ENCODE measurements around the gene C11orf98. TPM values are rescaled to one million over a fixed set of nuclear protein-coding genes. Genes with fewer than 3 reads are reported as not detected.
"Not testable (repeated sequence)": the region's sequence is repeated elsewhere in the genome, so short reads cannot be mapped to it uniquely, and the experiment has no call there.

The C11orf98 gene
- total and polyA plus RNA-seq, 2 donors (not counting 1 experiment from before 2014, with no cell fraction given) = 33.4 to 38.2 TPM

- Histone ChIP-seq H3K36me3 (ENCODE audit: control insufficient read depth, insufficient read depth, low read length) (peaks cover 7% of the 10 kb centered on the region), H3K79me2 (ENCODE audit: control insufficient read depth, insufficient read depth, low read length) (peaks cover 24% of the 10 kb centered on the region), H4K20me1 (ENCODE audit: control insufficient read depth, extremely low read depth, insufficient read depth, low read length) (no peaks in the 10 kb centered on the region), H3K27me3 (ENCODE audit: control insufficient read depth, insufficient read depth, low read length) (no peaks in the 10 kb centered on the region), H2AFZ (ENCODE audit: low read length) (peak overlapping the region; percentile 78), H3K4me3 (replicated peaks in 1 of 4; ENCODE audit: control extremely low read depth in 1 of 4, insufficient read depth in 1 of 4, low read depth in 3 of 4, low read length in 4 of 4) (peak overlapping the region; percentile 73 to 94 (median 90)), H3K9ac (ENCODE audit: insufficient read depth, low read length) (peak overlapping the region; percentile 89), H3K4me2 (ENCODE audit: extremely low read depth, insufficient read depth, low read length) (peak overlapping the region; percentile 99), H3K27ac (ENCODE audit: insufficient read depth, low read length) (peak overlapping the region; percentile 92), H3K9me3 (ENCODE audit: control insufficient read depth, insufficient read depth, low read depth, low read length) (no peaks in the 10 kb centered on the region), H3K4me1 (ENCODE audit: control insufficient read depth, extremely low read depth, insufficient read depth, low read length) (no peaks in the 10 kb centered on the region)
- no peak for DNase-seq (ENCODE audit: low read depth in 2 of 2)
- TF ChIP-seq EZH2 (IDR thresholded peaks at IDR 0.05; ENCODE audit: low read length, missing control alignments) = no peak
Observed at GRCh38 chr11:62652161-62653006, 12.6 kb downstream of the C11orf98 start.

DNA sequence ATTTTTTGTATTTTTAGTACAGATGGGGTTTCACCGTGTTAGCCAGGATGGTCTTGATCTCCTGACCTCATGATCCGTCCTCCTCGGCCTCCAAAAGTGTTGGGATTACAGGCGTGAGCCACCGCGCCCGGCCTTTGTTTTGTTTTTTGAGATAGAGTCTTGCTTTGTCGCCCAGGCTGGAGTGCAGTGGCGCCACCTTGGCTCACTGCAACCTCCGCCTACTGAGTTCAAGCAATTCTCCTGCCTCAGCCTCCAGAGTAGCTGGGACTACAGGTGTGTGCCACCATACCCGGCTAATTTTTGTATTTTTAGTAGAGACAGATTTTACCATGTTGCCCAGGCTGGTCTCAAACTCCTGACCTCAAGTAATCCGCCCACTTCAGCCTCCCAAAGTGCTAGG is 14.7 kb downstream of the C11orf98 start:
- H3K4me3 ChIP-seq (replicated peaks in 1 of 4; ENCODE audit: control extremely low read depth in 1 of 4, insufficient read depth in 1 of 4, low read depth in 3 of 4, low read length in 4 of 4); H2AFZ ChIP-seq (ENCODE audit: low read length); H3K27me3 ChIP-seq (ENCODE audit: control insufficient read depth, insufficient read depth, low read length); H3K9ac ChIP-seq (ENCODE audit: insufficient read depth, low read length); H3K9me3 ChIP-seq (ENCODE audit: control insufficient read depth, insufficient read depth, low read depth, low read length); DNase-seq (ENCODE audit: low read depth in 2 of 2); H3K36me3 ChIP-seq (ENCODE audit: control insufficient read depth, insufficient read depth, low read length); H3K4me2 ChIP-seq (ENCODE audit: extremely low read depth, insufficient read depth, low read length); H3K27ac ChIP-seq (ENCODE audit: insufficient read depth, low read length); H4K20me1 ChIP-seq (ENCODE audit: control insufficient read depth, extremely low read depth, insufficient read depth, low read length); H3K4me1 ChIP-seq (ENCODE audit: control insufficient read depth, extremely low read depth, insufficient read depth, low read length): not testable (repeated sequence)
- H3K79me2 ChIP-seq (ENCODE audit: control insufficient read depth, insufficient read depth, low read length) = peaks cover 32% of the 10 kb centered on the region

GRCh38 chr11:62649486-62649885 is 15.5 kb downstream of the C11orf98 start:
- H3K79me2 ChIP-seq (ENCODE audit: control insufficient read depth, insufficient read depth, low read length) = peaks cover 39% of the 10 kb centered on the region
- no peak overlapping the region for H3K27ac ChIP-seq (ENCODE audit: insufficient read depth, low read length)
- H3K27me3 ChIP-seq (ENCODE audit: control insufficient read depth, insufficient read depth, low read length) = no peaks in the 10 kb centered on the region
- no peak for DNase-seq (ENCODE audit: low read depth in 2 of 2)
- H3K9ac ChIP-seq (ENCODE audit: insufficient read depth, low read length) = no peak overlapping the region
- H2AFZ ChIP-seq (ENCODE audit: low read length) = no peak overlapping the region
- H3K4me1 ChIP-seq (ENCODE audit: control insufficient read depth, extremely low read depth, insufficient read depth, low read length) = peaks cover 8% of the 10 kb centered on the region
- TF ChIP-seq EZH2 (IDR thresholded peaks at IDR 0.05; ENCODE audit: low read length, missing control alignments) = no peak
- no peak for TF ChIP-seq CTCF (conservative IDR thresholded peaks at IDR 0.05 in 1 of 2, IDR thresholded peaks at IDR 0.05 in 1 of 2; ENCODE audit: low read depth in 1 of 2, low read length in 2 of 2)
- no peaks in the 10 kb centered on the region for H3K9me3 ChIP-seq (ENCODE audit: control insufficient read depth, insufficient read depth, low read depth, low read length)
- H3K36me3 ChIP-seq (ENCODE audit: control insufficient read depth, insufficient read depth, low read length) = peaks cover 10% of the 10 kb centered on the region
- no peaks in the 10 kb centered on the region for H4K20me1 ChIP-seq (ENCODE audit: control insufficient read depth, extremely low read depth, insufficient read depth, low read length)
- no peak overlapping the region for H3K4me3 ChIP-seq (replicated peaks in 1 of 4; ENCODE audit: control extremely low read depth in 1 of 4, insufficient read depth in 1 of 4, low read depth in 3 of 4, low read length in 4 of 4)
- H3K4me2 ChIP-seq (ENCODE audit: extremely low read depth, insufficient read depth, low read length) = no peak overlapping the region

DNA sequence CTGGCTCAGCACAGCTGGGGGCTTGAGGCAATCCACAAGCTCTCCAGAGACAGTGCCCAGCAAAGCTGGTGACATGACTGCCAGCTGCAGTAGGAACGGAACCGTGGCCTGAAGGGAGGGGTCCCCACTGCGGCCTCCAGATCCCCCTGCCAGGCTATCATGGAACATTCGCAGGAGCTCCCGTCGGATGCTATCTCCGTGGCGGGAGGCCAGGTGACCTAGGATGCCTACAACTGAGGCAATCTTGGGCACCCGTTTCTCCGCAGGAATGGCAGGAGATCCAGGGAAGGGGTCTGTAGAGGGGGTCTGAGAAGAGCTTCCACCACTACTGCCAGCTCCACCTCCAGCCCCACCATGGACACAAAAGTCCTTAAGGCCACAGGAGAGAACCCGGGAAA is 16.0 kb downstream of the C11orf98 start:
- Histone ChIP-seq H3K9me3 (ENCODE audit: control insufficient read depth, insufficient read depth, low read depth, low read length) (no peaks in the 10 kb centered on the region), H3K9ac (ENCODE audit: insufficient read depth, low read length) (no peak overlapping the region)

More for the DNA sequence above, 16.0 kb downstream of the C11orf98 start:
- H3K79me2 ChIP-seq (ENCODE audit: control insufficient read depth, insufficient read depth, low read length) = peaks cover 44% of the 10 kb centered on the region
- H3K4me1 ChIP-seq (ENCODE audit: control insufficient read depth, extremely low read depth, insufficient read depth, low read length) = peaks cover 8% of the 10 kb centered on the region
- TF ChIP-seq EZH2 (IDR thresholded peaks at IDR 0.05; ENCODE audit: low read length, missing control alignments) (no peak), CTCF (conservative IDR thresholded peaks at IDR 0.05 in 1 of 2, IDR thresholded peaks at IDR 0.05 in 1 of 2; ENCODE audit: low read depth in 1 of 2, low read length in 2 of 2) (no peak)
- H4K20me1 ChIP-seq (ENCODE audit: control insufficient read depth, extremely low read depth, insufficient read depth, low read length) = no peaks in the 10 kb centered on the region
- no peak for DNase-seq (ENCODE audit: low read depth in 2 of 2)
- no peak overlapping the region for H3K4me3 ChIP-seq (replicated peaks in 1 of 4; ENCODE audit: control extremely low read depth in 1 of 4, insufficient read depth in 1 of 4, low read depth in 3 of 4, low read length in 4 of 4)
- no peaks in the 10 kb centered on the region for H3K27me3 ChIP-seq (ENCODE audit: control insufficient read depth, insufficient read depth, low read length)
- no peak overlapping the region for H3K4me2 ChIP-seq (ENCODE audit: extremely low read depth, insufficient read depth, low read length)
- no peak overlapping the region for H3K27ac ChIP-seq (ENCODE audit: insufficient read depth, low read length)
- peaks cover 13% of the 10 kb centered on the region for H3K36me3 ChIP-seq (ENCODE audit: control insufficient read depth, insufficient read depth, low read length)
- H2AFZ ChIP-seq (ENCODE audit: low read length) = no peak overlapping the region
